SK-N-SH treated with all-trans-retinoic acid at 6 μM for 48 hours (cell line): ENCODE results near the gene IL36RN.

Experiments used
- ATAC-seq: fragments of 200-7000 bp; cut with Tn5 transposase; 3 replicates; pipeline ENCODE4 v1.9.1; 2020; ENCODE audit warnings: mild to moderate bottlenecking, moderate library complexity
- ARNTL ChIP-seq: fragments of 450-650 bp; formaldehyde crosslinking; IDR thresholded peaks from 2 replicates; pipeline ENCODE4 v1.5.0; 2020; ENCODE audit warnings: low read depth, mild to moderate bottlenecking, moderate library complexity, borderline replicate concordance
- BACH2 ChIP-seq: fragments of 250-450 bp; sonication (Bioruptor Pico); IDR thresholded peaks from 2 replicates; pipeline ENCODE4 v1.9.0; 2021; ENCODE audit warnings: mild to moderate bottlenecking, borderline replicate concordance
- CREB5 ChIP-seq: fragments of 250-450 bp; sonication (Bioruptor Pico); IDR thresholded peaks from 2 replicates; pipeline ENCODE4 v1.5.1; 2020; ENCODE audit warnings: low read depth, mild to moderate bottlenecking, moderate library complexity
- CSDC2 ChIP-seq: fragments of 250-450 bp; sonication (Bioruptor Pico); IDR thresholded peaks from 2 replicates; pipeline ENCODE4 v1.5.0; 2020; ENCODE audit warnings: mild to moderate bottlenecking, moderate library complexity
- CSRNP3 ChIP-seq: fragments of 250-450 bp; sonication (Bioruptor Pico); IDR thresholded peaks from 2 replicates; pipeline ENCODE4 v1.5.1; 2021; ENCODE audit warnings: mild to moderate bottlenecking, moderate library complexity
- ESRRG ChIP-seq: fragments of 250-450 bp; sonication (Bioruptor Pico); IDR thresholded peaks from 2 replicates; pipeline ENCODE4 v1.6.1; 2021; ENCODE audit warnings: mild to moderate bottlenecking
- GLIS3 ChIP-seq: fragments of 250-450 bp; sonication (Bioruptor Pico); IDR thresholded peaks from 2 replicates; pipeline ENCODE4 v1.5.0; 2020; ENCODE audit warnings: mild to moderate bottlenecking, moderate library complexity
- ISL1 ChIP-seq: fragments of 250-450 bp; sonication (Bioruptor Pico); IDR thresholded peaks from 2 replicates; pipeline ENCODE4 v2.1.2; 2022; ENCODE audit warnings: mild to moderate bottlenecking, moderate library complexity
- OSR1 ChIP-seq: fragments of 250-450 bp; sonication (Bioruptor Pico); IDR thresholded peaks from 2 replicates; pipeline ENCODE4 v1.8.0; 2022; ENCODE audit warnings: moderate library complexity, mild to moderate bottlenecking, inconsistent platforms
- PATZ1 ChIP-seq: fragments of 250-450 bp; sonication (Bioruptor Pico); IDR thresholded peaks from 2 replicates; pipeline ENCODE4 v1.8.0; 2020; ENCODE audit warnings: mild to moderate bottlenecking, moderate library complexity, borderline replicate concordance
- POU6F1 ChIP-seq: fragments of 250-450 bp; sonication (Bioruptor Pico); IDR thresholded peaks from 2 replicates; pipeline ENCODE4 v1.8.0; 2021; ENCODE audit warnings: low read depth, mild to moderate bottlenecking, moderate library complexity, borderline replicate concordance
- PPARA ChIP-seq: fragments of 250-450 bp; sonication (Bioruptor Pico); IDR thresholded peaks from 2 replicates; pipeline ENCODE4 v1.5.0; 2020; ENCODE audit warnings: mild to moderate bottlenecking, borderline replicate concordance
- RARB ChIP-seq: fragments of 250-450 bp; sonication (Bioruptor Pico); IDR thresholded peaks from 2 replicates; pipeline ENCODE4 v1.8.0; 2021; ENCODE audit warnings: mild to moderate bottlenecking, moderate library complexity
- SNAI2 ChIP-seq: fragments of 250-450 bp; sonication (Bioruptor Pico); IDR thresholded peaks from 2 replicates; pipeline ENCODE4 v1.5.0; 2020; ENCODE audit warnings: mild to moderate bottlenecking, moderate library complexity
- TCF4 ChIP-seq: fragments of 250-450 bp; sonication (Bioruptor Pico); IDR thresholded peaks from 2 replicates; pipeline ENCODE4 v1.8.0; 2021; ENCODE audit warnings: mild to moderate bottlenecking, moderate library complexity, borderline replicate concordance
- TOX ChIP-seq: fragments of 250-450 bp; sonication (Bioruptor Pico); IDR thresholded peaks from 2 replicates; pipeline ENCODE4 v1.8.0; 2021; ENCODE audit warnings: mild to moderate bottlenecking, moderate library complexity, borderline replicate concordance
- TSHZ2 ChIP-seq: fragments of 250-450 bp; sonication (Bioruptor Pico); IDR thresholded peaks from 2 replicates; pipeline ENCODE4 v1.5.0; 2020; ENCODE audit warnings: mild to moderate bottlenecking, moderate library complexity
- ZC3H10 ChIP-seq: fragments of 250-450 bp; sonication (Bioruptor Pico); IDR thresholded peaks from 2 replicates; pipeline ENCODE4 v1.5.1; 2021; ENCODE audit warnings: mild to moderate bottlenecking, moderate library complexity
- ZFP30 ChIP-seq: fragments of 450-650 bp; formaldehyde crosslinking; IDR thresholded peaks from 2 replicates; pipeline ENCODE4 v1.5.0; 2022; ENCODE audit warnings: mild to moderate bottlenecking, moderate library complexity
- ZNF565 ChIP-seq: fragments of 450-650 bp; formaldehyde crosslinking; conservative IDR thresholded peaks from 2 replicates; pipeline ENCODE4 v1.5.0; 2020; ENCODE audit warnings: low read depth, mild to moderate bottlenecking, moderate library complexity
- ZNF70 ChIP-seq: fragments of 450-650 bp; formaldehyde crosslinking; IDR thresholded peaks from 2 replicates; pipeline ENCODE4 v1.5.0; 2020; ENCODE audit warnings: mild to moderate bottlenecking, moderate library complexity
- ZNF8 ChIP-seq: fragments of 450-650 bp; formaldehyde crosslinking; IDR thresholded peaks from 2 replicates; pipeline ENCODE4 v1.5.0; 2020; ENCODE audit warnings: mild to moderate bottlenecking, moderate library complexity

IL36RN gene

GRCh38 chr2:113015042-113015441 lies 44.0 kb upstream of the IL36RN start (continued):
- no peak for TF ChIP-seq CREB5 (CRISPR knock-in tag)
- TF ChIP-seq BACH2, result no peak
- no peak for TF ChIP-seq TCF4 (CRISPR knock-in tag)
- no peak for TF ChIP-seq ZNF70 (CRISPR knock-in tag)

- TF ChIP-seq ZC3H10 (no peak), ZFP30 (CRISPR knock-in tag) (no peak), RARB (CRISPR knock-in tag) (no peak), ISL1 (no peak), ARNTL (CRISPR knock-in tag) (no peak), OSR1 (no peak), SNAI2 (CRISPR knock-in tag) (no peak), PATZ1 (no peak), BACH2 (no peak), CSRNP3 (no peak), TCF4 (CRISPR knock-in tag) (no peak), ZNF8 (CRISPR knock-in tag) (no peak), POU6F1 (CRISPR knock-in tag) (no peak), ESRRG (no peak), PPARA (CRISPR knock-in tag) (no peak), CREB5 (CRISPR knock-in tag) (no peak)
- no peak for ATAC-seq
These were observed 43.3 kb upstream of the IL36RN start for GRCh38 chr2:113015655-113016054.

- ATAC-seq, result no peak
- TF ChIP-seq SNAI2 (CRISPR knock-in tag) (no peak), OSR1 (no peak), BACH2 (no peak), TSHZ2 (CRISPR knock-in tag) (no peak), ARNTL (CRISPR knock-in tag) (no peak), ZNF8 (CRISPR knock-in tag) (no peak), PPARA (CRISPR knock-in tag) (no peak), ZFP30 (CRISPR knock-in tag) (no peak), ESRRG (no peak), TCF4 (CRISPR knock-in tag) (no peak), TOX (CRISPR knock-in tag) (no peak), CSDC2 (CRISPR knock-in tag) (no peak), CSRNP3 (no peak), POU6F1 (CRISPR knock-in tag) (no peak), ZNF565 (CRISPR knock-in tag) (no peak), GLIS3 (CRISPR knock-in tag) (no peak), ZC3H10 (no peak)
These were observed 40.5 kb upstream of the IL36RN start for GRCh38 chr2:113018509-113018908.
